Measurements from ENCODE around the gene IQGAP1. TPM values are rescaled to one million over a fixed set of nuclear protein-coding genes. Genes with fewer than 3 reads are reported as not detected.

Gene IQGAP1
- polyA plus RNA-seq, 4 donors: 54.3 to 91.2 (median 69.8) TPM

- H3K36me3 ChIP-seq (ENCODE audit: control insufficient read depth in 3 of 3, insufficient read depth in 2 of 3, low read depth in 1 of 3, low read length in 3 of 3): peaks cover 0 to 27% (median 0%) of the 10 kb centered on the region in 3 donors
- no peaks in the 10 kb centered on the region for H3K4me1 ChIP-seq (ENCODE audit: control insufficient read depth in 3 of 3, insufficient read depth in 2 of 3, low read depth in 1 of 3, low read length in 2 of 3)
- DNase-seq: no peak
- no peaks in the 10 kb centered on the region for H3K9me3 ChIP-seq (ENCODE audit: control insufficient read depth in 2 of 2, insufficient read depth in 1 of 2, low read depth in 1 of 2, low read length in 1 of 2)
- no peak for FAIRE-seq
- no peak overlapping the region for H3K4me3 ChIP-seq (ENCODE audit: low read depth in 1 of 3, low read length in 3 of 3)
- no peak overlapping the region for H3K27ac ChIP-seq (ENCODE audit: low read depth in 1 of 3, low read length in 2 of 3)
- WGBS, 3 donors: 65 to 92% (median 71%) methylated on average over 2 of the region's 2 CpGs
- no peaks in the 10 kb centered on the region for H3K27me3 ChIP-seq (ENCODE audit: control insufficient read depth in 3 of 3, insufficient read depth in 3 of 3, low read length in 3 of 3)
These were observed 159.5 kb downstream of the IQGAP1 start for GRCh38 chr15:90547540-90547939.

- no peak overlapping the region for H3K4me3 ChIP-seq (ENCODE audit: low read depth in 1 of 3, low read length in 3 of 3)
- H3K36me3 ChIP-seq (ENCODE audit: control insufficient read depth in 3 of 3, insufficient read depth in 2 of 3, low read depth in 1 of 3, low read length in 3 of 3): peaks cover 0 to 35% (median 0%) of the 10 kb centered on the region in 3 donors
- no peak for FAIRE-seq
- H3K4me1 ChIP-seq (ENCODE audit: control insufficient read depth in 3 of 3, insufficient read depth in 2 of 3, low read depth in 1 of 3, low read length in 2 of 3): no peaks in the 10 kb centered on the region
- no peaks in the 10 kb centered on the region for H3K27me3 ChIP-seq (ENCODE audit: control insufficient read depth in 3 of 3, insufficient read depth in 3 of 3, low read length in 3 of 3)
- no peak overlapping the region for H3K27ac ChIP-seq (ENCODE audit: low read depth in 1 of 3, low read length in 2 of 3)
- H3K9me3 ChIP-seq (ENCODE audit: control insufficient read depth in 2 of 2, insufficient read depth in 1 of 2, low read depth in 1 of 2, low read length in 1 of 2): no peaks in the 10 kb centered on the region
- WGBS, 3 donors: 77 to 79% (median 78%) methylated on average over 6 of the region's 6 CpGs
- DNase-seq: no peak
These were observed 162.9 kb downstream of the IQGAP1 start for GRCh38 chr15:90550919-90551318.

Other genes starting within 250 kb of the IQGAP1 start
- gene SEMA4B, start 186.9 kb upstream of the IQGAP1 start, polyA plus RNA-seq: 10 to 100 TPM; 26.2 to 47.2 (median 34.8) TPM
- 100 to 1,000 TPM; 107 to 360 (median 288) TPM for gene CIB1, start 154.3 kb upstream of the IQGAP1 start, polyA plus RNA-seq
- gene GDPGP1, start 154.0 kb upstream of the IQGAP1 start, polyA plus RNA-seq: 1 to 10 TPM; 4.9 to 8.6 (median 6.6) TPM
- gene TTLL13, start 138.7 kb upstream of the IQGAP1 start, polyA plus RNA-seq: under 1 TPM in 3 of 4 donors, not detected in 1; 0.07 to 0.45 (median 0.27) TPM
- 10 to 100 TPM; 41.4 to 69.8 (median 49.9) TPM for gene NGRN, start 122.6 kb upstream of the IQGAP1 start, polyA plus RNA-seq
- 1 to 10 TPM in 3 of 4 donors, under 1 TPM in 1; 0.89 to 6.7 (median 1.7) TPM for gene ZNF774, start 36.0 kb upstream of the IQGAP1 start, polyA plus RNA-seq
- 10 to 100 TPM in 2 of 4 donors, 1 to 10 TPM in 2; 3.8 to 25.4 (median 8.5) TPM for gene CRTC3, start 141.7 kb downstream of the IQGAP1 start, polyA plus RNA-seq